Measurements from ENCODE around the gene RADIL.

Gene RADIL

DNA sequence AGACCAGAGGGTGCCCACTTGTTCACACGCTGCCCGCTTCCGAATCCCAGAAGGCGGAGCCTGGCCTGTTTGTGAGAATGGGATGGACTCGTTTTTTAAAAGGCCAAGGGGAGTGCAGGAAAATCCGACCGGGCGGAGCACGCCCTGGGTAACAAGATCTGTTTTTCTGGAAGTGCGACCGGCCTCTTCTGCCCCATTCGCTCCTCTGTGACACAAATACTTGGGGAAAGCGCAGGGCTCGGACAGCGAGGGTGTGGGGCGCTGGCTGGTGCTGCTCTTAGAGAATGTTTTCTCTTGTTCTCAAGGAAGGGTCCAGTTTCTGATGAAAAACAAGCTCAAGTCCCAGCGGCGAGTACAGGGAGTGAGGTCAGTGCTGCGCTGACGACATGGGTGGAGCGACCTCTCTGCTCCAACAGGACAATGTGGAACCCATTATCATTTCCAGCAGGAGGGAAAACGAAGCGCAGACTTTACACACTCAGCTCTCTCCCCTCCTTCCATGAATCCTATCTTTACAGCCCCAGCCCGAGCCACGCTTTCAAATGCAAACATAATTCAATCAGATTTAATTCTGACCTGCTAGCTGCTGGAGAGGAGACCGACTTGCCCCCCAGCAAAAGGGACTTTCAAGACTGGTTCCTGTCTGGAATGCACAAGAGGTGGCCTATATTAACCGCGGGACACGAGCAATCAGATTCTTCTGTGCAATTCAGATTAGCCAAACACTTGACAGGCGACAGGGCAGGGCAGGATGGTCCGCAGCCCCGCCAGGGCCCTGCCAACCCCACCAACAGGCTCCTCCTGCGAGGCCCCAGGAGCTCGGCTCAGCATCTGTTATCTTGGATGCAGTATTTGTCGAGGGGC lies 1.1 kb downstream of the RADIL start:
- peak; percentile 74 for DNase-seq (ENCODE audit: low spot score)

- DNase-seq (ENCODE audit: low spot score) = no peak
Observed at GRCh38 chr7:4880218-4880617, 3.3 kb downstream of the RADIL start.

DNA sequence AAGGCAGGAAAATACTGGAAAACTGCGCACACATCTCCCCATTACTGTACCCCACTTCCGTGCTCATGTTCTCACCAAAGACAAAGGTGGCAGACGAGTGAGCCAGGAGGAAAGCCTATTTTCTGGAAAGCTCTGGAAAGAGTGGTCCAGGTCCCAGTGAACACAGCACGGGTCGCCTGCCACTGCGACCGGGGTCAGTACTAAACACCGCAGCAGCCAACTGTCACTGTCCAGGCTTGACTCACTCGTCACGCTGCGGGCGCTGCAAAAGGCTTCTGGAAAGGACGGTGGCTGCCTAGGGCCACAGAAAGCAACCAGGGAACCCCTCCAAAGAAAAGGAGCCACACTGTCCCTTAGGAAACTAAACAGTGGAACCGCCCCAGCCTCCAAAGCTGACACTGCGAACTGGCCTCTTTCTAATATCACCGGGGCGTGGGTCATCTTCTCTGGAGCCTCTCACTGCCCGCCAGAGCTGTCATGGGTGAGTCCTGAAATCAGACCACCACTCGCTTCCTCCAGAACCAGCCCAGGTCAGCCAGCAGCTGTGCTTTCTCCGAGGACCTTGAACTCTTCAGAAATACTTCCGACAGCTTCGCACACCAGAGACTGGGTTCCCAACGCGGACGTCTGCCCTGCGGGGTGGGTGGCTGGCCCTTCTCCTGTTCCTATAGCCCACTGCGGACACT lies 4.0 kb downstream of the RADIL start:
- DNase-seq (ENCODE audit: low spot score) = peak; percentile 44

DNA sequence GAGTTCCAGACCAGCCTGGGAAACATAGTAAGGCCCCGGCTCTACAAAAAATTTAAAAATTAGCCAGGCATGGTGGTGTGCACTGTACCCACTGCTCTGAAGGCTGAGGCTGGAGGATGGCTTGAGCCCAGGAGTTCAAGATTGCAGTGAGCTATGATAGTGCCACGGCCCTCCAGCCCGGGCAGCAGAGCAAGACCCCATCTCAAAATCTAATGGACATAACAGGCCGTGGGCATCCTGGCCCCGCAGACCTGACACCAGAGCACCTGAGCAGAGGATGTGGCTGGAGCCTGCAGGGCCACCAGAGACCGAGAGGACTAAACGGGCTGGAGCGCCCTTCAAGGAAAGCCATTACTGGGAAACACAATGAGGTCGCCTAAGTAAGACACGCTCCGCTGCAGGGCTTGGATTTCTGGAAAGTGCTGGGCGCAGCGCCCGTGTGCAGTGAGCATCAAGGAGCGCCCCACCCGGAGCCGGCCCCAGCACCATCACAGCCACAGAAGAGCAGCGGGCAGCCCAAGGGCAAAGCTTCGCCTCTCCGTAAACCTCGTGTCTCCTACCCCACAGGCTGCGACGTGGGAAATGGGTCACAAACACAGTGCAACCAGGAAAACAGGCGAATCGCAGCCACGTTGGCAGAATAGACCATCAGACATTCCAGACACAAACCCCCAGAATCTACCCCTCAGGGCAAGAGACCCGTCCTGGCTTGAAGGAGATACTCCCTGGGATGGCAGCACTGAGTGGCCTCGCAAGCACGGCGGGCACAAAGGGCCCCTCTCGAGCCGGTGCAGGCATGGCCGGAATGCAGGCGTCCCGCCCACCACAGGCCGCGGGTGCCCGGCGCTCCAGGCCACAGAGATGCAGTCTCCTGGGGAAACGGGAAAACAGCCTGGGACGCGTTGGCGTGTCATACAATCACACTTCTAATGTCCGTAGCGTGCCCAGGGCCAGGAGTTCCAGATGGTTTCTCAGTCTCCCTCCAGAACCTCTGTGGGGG lies 4.9 kb downstream of the RADIL start:
- peak; percentile 30 for DNase-seq (ENCODE audit: low spot score)

DNA sequence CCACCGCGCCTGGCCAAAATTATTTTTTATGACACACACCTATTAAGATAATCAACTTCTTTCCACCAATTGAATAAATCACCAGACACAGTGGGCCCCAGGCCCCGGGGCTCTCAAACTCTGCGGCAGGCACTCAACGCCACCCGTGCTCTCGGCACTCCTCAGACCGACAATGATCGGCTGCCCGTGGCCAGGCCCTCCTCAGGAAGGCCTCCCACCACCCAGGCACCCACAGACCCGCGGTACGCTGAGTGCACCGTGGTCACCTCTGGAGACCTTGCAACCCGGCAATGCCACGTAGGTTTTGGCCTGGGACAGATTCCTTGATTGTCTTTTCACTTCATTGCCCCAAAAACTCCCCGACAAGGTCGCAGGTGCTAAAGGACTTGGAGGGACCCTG lies 6.9 kb downstream of the RADIL start:
- no peak for DNase-seq (ENCODE audit: low spot score)

- DNase-seq (ENCODE audit: low spot score) = no peak
Observed at GRCh38 chr7:4875391-4875790, 8.1 kb downstream of the RADIL start.

DNA sequence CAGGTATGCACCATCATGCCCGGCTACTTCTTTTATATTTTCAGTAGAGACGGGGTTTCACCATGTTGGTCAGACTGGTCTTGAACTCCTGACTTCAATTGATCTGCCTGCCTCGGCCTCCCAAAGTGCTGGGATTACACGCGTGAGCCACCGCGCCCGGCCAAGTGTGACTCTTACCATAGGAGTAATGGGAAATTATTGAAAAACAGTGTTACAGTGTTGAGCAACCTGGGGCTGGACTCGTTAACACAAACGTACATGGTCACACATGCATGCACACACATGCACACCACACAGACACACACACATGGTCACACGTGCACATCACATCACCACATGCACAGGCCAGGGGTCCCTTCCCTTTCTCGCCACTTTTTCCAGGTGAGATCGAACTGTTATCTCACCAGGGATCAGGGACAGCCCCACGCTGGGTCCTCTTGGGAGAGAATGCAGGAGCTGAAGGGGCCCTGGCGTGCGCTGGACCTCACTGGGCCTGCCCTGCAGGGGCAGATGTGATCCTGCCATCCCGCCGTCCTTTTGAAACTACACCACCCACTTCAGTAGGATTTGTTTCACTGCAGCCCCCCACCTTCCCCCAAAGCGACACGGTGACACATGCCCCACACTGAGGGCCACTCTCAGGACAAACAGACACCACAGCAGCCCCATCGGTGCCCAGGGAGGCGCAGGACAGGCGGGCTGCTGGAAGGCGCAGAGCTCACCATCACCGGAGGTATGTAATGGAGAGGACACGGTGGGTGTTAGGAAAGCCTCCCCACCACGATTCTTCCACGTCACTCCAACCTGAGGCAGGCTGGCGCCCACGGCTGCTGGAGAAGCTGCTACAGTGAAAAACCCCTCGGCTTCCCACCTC lies 10.2 kb downstream of the RADIL start:
- DNase-seq (ENCODE audit: low spot score) = no peak

GRCh38 chr7:4871930-4872675 lies 11.4 kb downstream of the RADIL start:
- no peak for DNase-seq (ENCODE audit: low spot score)

DNA sequence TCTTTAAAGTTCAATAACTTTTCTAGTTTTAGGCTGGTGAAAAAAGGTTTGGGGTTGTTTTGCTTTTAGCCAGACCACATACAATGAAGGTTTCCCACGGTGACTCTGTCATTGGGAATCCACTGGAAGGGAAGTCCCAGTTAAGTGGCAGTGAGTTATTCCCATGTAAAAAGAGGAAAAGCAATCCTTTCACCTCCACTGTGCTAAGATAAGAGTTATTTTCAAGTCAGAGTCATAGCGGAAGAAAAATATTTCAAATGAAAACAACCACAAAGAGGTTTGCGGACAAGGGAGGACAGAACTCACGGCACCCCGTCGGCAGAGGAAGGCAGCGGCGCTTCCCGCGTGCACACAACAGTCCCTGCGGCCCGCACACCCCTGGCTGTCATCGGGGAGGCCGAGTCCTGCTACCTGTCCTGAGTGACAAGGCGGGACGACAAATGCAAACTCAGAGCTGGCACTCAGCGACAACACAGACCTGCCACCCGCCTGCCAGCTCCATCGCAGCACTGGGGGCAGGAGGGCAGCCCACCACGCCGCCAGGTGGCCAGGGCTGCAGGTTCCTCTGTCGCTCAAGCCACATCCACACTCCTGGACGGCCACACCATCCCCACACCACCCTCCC lies 12.3 kb downstream of the RADIL start:
- no peak for DNase-seq (ENCODE audit: low spot score)

DNA sequence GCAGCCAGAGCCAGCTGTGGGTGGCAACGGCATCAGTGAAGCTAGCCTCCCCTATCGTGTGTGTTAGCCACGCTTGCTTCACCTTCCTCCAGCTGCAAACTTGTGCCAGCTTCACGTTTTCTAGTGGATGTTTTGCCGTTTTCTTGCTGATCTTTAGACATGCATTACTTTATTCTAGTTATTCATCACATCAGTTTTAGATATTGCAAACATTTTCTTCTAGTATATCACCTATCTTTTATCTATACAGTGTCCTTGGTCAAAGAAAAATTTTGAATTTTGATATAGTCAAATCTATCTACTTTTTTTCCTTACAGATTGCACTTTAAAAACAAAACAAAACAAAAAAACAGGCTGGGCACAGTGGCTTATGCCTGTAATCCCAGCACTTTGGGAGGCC lies 15.0 kb downstream of the RADIL start:
- DNase-seq (ENCODE audit: low spot score) = no peak

- DNase-seq (ENCODE audit: low spot score) = no peak
Observed at GRCh38 chr7:4866528-4867496, 16.7 kb downstream of the RADIL start.

- DNase-seq (ENCODE audit: low spot score) = no peak
Observed at GRCh38 chr7:4862156-4862555, 21.4 kb downstream of the RADIL start.

DNA sequence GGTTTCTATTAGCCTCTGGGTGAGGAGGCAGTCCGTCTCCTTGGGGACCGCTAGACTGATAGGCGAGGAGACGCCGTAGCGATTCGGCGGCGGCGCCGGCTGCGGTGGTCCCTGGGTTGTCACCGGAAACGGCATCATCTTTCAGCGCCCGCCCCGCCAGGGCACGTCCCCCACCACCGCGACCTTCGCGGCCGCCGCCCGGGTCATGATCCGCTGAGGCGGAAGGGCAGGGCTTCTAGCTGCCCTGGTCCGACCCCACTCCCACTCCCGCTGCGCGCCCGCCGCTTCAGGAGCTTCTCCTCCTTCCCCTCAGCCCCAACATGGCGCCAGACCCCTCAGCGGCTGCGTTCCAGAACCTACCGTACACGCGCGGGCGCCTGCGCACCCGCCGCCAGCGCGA lies 21.8 kb downstream of the RADIL start, which contains the start of gene PAPOLB:
Gene PAPOLB (minus strand): TSS at position 358 of the 400 bp plus-strand sequence. CDS start 220 bp downstream, at position 138.
- DNase-seq (ENCODE audit: low spot score) = no peak

GRCh38 chr7:4861227-4861626 lies 22.3 kb downstream of the RADIL start:
- no peak for DNase-seq (ENCODE audit: low spot score)

- no peak for DNase-seq (ENCODE audit: low spot score)
Observed at GRCh38 chr7:4857189-4857588, 26.3 kb downstream of the RADIL start.

- no peak for DNase-seq (ENCODE audit: low spot score)
Observed at GRCh38 chr7:4856336-4857057, 27.0 kb downstream of the RADIL start.

GRCh38 chr7:4854916-4855315 lies 28.6 kb downstream of the RADIL start:
- DNase-seq (ENCODE audit: low spot score) = no peak

Data from cerebellar cortex (tissue), 1 donor.